ENCODE measurements around the gene KEAP1.

DNA sequence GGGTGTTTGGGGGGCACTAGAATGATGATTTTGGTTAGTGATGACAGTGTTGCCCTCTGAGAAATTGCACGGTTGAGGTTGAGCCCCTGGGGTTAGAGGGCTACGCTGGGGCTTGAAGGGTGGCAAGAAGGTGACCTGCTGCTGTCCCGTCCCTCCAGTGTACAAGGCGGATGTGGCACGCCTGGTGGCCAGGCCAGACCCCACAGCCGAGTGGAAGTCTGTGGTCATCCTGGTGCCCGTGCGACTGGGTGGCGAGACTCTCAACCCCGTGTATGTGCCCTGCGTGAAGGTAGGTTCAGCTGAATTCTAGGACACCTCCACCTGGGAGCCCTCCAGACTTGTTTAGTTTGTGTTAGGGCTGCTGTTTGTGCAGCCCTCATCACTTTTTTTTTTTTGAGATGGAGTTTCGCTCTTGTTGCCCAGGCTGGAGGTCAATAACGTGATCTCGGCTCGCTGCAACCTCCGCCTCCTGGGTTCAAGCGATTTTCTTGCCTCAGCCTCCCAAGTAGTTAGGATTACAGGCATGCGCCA is 45.7 kb upstream of the KEAP1 start:
- no peak for TF ChIP-seq EZH2phosphoT487 (conservative IDR thresholded peaks at IDR 0.05; ENCODE audit: low read length)
- TF ChIP-seq, protein P1, sequence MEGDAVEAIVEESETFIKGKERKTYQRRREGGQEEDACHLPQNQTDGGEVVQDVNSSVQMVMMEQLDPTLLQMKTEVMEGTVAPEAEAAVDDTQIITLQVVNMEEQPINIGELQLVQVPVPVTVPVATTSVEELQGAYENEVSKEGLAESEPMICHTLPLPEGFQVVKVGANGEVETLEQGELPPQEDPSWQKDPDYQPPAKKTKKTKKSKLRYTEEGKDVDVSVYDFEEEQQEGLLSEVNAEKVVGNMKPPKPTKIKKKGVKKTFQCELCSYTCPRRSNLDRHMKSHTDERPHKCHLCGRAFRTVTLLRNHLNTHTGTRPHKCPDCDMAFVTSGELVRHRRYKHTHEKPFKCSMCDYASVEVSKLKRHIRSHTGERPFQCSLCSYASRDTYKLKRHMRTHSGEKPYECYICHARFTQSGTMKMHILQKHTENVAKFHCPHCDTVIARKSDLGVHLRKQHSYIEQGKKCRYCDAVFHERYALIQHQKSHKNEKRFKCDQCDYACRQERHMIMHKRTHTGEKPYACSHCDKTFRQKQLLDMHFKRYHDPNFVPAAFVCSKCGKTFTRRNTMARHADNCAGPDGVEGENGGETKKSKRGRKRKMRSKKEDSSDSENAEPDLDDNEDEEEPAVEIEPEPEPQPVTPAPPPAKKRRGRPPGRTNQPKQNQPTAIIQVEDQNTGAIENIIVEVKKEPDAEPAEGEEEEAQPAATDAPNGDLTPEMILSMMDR (IDR thresholded peaks at IDR 0.05; ENCODE audit: insufficient read depth, low read length, poor library complexity, severe bottlenecking), result no peak
